ENCODE measurements around the gene RRP1B. TPM values are rescaled to one million over a fixed set of nuclear protein-coding genes. Genes with fewer than 3 reads are reported as not detected.
"Not testable (repeated sequence)": the region's sequence is repeated elsewhere in the genome, so short reads cannot be mapped to it uniquely, and the experiment has no call there.

Gene RRP1B, protein sequence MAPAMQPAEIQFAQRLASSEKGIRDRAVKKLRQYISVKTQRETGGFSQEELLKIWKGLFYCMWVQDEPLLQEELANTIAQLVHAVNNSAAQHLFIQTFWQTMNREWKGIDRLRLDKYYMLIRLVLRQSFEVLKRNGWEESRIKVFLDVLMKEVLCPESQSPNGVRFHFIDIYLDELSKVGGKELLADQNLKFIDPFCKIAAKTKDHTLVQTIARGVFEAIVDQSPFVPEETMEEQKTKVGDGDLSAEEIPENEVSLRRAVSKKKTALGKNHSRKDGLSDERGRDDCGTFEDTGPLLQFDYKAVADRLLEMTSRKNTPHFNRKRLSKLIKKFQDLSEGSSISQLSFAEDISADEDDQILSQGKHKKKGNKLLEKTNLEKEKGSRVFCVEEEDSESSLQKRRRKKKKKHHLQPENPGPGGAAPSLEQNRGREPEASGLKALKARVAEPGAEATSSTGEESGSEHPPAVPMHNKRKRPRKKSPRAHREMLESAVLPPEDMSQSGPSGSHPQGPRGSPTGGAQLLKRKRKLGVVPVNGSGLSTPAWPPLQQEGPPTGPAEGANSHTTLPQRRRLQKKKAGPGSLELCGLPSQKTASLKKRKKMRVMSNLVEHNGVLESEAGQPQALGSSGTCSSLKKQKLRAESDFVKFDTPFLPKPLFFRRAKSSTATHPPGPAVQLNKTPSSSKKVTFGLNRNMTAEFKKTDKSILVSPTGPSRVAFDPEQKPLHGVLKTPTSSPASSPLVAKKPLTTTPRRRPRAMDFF
- 59.2 TPM for polyA plus RNA-seq (2013, experiment 1 of 2)
- 50.2 TPM for polyA plus RNA-seq (2013, experiment 2 of 2)

DNA sequence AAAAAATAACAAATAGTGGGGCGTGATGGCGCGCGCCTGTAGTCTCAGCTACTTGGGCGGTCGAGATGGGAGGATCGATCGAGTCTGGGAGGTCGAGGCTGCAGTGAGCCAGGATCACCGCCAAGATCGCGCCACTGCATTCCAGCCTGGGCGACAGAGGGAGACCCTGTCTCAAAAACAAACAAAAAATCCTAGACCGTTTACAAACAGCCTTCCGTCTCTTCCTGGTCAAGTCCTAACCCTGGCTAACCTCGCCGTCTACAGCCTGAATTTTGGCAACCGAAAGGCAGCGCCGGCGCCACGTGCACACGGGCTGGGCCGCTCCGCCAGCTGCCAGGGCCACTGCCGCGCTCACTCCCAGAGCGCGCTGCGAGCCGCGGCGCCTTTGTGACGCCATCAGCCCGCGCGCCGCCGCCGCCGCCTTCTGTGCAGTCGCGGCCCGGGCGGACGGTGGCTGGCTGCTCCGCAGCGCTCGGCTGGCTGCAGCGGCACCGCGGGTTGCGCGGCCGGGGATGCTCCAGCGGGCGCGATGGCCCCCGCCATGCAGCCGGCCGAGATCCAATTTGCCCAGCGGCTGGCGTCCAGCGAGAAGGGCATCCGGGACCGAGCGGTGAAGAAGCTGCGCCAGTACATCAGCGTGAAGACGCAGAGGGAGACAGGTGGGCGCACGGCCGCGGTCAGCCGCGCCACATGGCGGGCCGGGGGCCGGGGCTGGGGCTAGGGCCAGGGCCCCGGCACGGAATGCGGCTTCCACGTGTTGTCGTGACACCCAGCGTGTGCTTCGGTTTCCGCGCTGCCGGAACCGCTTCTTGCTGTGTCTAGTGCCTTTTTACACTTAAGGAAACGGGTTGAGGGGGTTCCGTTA lies at the start of gene RRP1B, which contains the start of gene HSF2BP:
TSS of gene RRP1B (plus strand) at position 425 of the 865 bp plus-strand sequence. CDS start at position 530, 105 bp downstream.
TSS of gene HSF2BP (minus strand) at position 353 of the 865 bp plus-strand sequence. CDS start 1,392 bp downstream, outside the sequence.
- Histone ChIP-seq H3K4me3 (ENCODE audit: low read length) (peak within 1 kb of the TSS; percentile 99), H3K9me3 (ENCODE audit: insufficient read depth, low read depth, low read length) (no peaks in the 10 kb centered on the region), H3K36me3 (ENCODE audit: insufficient read depth, low read length) (peaks cover 29% of the 10 kb centered on the region), H3K9ac (ENCODE audit: low read depth, low read length) (peak within 1 kb of the TSS; percentile 96), H3K4me1 (ENCODE audit: insufficient read depth, low read length) (peaks cover 5% of the 10 kb centered on the region; the same call in 1 of the 2 replicates), H3K27me3 (ENCODE audit: insufficient read depth, low read length) (no peaks in the 10 kb centered on the region), H3K27ac (ENCODE audit: low read depth, low read length) (peak within 1 kb of the TSS; percentile 85)
- 13% methylated on average over 92 of the region's 92 CpGs for WGBS

DNA sequence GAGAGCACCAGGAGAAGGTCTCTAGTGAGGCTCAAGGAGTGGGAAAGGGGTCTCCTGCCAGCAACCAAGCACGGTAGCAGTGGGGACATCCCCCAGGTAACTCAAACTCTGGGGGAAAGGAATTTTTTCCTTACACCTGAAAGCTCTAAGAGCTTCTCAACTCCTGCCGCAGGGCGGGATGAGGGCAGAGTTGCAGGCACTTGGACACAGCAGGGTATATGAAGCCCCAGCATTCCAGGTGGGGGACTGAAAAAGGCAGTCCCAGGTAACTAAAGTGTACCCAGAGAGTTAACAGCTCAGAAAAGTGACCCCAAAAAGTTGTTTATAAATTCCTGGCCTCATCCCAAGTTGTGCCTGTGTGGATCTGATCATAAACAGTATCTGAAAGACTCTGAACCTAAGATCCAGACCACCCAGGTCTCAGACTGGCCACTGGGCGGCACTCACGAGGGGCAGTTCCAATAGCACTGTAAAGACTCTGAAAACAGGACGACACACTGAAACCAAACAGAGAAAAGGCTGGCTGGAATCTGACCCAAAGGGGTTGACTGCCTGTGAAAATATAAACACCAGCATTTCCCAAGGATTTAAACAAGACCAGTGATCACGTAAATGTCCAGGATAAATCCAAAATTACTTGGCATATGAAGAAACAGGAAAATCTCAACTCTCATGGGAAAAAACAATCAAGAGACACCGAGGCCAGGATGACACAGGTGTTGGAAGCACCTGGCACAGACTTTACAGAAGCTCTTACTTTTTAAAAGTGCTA lies 47.6 kb upstream of the RRP1B start:
- Histone ChIP-seq H3K36me3 (ENCODE audit: insufficient read depth, low read length) (no peaks in the 10 kb centered on the region), H3K27ac (ENCODE audit: low read depth, low read length) (no peak overlapping the region), H3K4me1 (ENCODE audit: insufficient read depth, low read length) (peaks cover 2% of the 10 kb centered on the region; the same call in 1 of the 2 replicates), H3K9me3 (ENCODE audit: insufficient read depth, low read depth, low read length) (no peaks in the 10 kb centered on the region), H3K27me3 (ENCODE audit: insufficient read depth, low read length) (no peaks in the 10 kb centered on the region), H3K4me3 (ENCODE audit: low read length) (no peak overlapping the region), H3K9ac (ENCODE audit: low read depth, low read length) (no peak overlapping the region)
- 50% methylated on average over 8 of the region's 8 CpGs for WGBS

DNA sequence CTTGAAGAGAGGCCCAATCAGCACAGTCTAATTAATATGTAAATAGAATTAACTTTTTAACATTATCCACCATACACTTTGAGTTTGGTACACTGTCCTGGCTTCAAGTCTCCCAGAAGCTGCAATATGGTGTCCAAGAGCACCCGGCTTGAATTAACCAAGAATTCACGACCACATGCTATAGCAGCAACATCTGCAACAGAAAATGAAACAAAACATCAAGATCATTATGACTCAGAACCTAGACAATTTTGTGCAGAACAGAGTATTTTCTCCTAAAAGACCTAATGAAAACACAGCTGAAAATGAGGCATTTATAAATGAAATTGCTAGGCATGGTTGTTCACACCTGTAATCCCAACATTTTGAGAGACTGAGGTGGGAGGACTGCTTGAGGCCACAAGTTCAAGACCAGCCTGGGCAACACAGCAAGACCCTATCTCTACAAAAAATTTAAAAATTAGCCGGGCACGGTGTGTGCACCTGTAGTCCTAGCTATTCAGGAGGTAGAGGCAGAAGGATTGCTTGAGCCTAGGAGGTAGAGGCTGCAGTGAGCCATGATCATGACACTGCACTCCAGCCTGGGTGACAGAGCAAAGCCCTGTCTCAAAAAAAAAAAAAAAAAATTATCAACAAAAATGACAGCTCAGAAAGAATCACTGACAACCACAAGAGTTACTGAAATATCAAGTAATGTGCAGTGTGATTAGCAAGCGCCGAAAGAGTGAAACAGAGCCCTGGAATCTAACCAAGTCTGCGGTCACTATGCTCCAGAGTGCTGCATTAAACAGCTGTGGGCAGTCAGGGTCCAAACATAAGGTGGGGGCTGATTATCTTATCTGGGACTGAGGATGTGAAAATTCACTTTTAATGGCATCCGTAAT lies 45.4 kb upstream of the RRP1B start:
- Histone ChIP-seq H3K27me3 (ENCODE audit: insufficient read depth, low read length) (no peaks in the 10 kb centered on the region), H3K4me1 (ENCODE audit: insufficient read depth, low read length) (peaks cover 2% of the 10 kb centered on the region; the same call in 1 of the 2 replicates), H3K4me3 (ENCODE audit: low read length) (no peak overlapping the region), H3K9ac (ENCODE audit: low read depth, low read length) (no peak overlapping the region), H3K9me3 (ENCODE audit: insufficient read depth, low read depth, low read length) (no peaks in the 10 kb centered on the region), H3K27ac (ENCODE audit: low read depth, low read length) (no peak overlapping the region), H3K36me3 (ENCODE audit: insufficient read depth, low read length) (no peaks in the 10 kb centered on the region)
- 94% methylated on average over 7 of the region's 8 CpGs for WGBS

DNA sequence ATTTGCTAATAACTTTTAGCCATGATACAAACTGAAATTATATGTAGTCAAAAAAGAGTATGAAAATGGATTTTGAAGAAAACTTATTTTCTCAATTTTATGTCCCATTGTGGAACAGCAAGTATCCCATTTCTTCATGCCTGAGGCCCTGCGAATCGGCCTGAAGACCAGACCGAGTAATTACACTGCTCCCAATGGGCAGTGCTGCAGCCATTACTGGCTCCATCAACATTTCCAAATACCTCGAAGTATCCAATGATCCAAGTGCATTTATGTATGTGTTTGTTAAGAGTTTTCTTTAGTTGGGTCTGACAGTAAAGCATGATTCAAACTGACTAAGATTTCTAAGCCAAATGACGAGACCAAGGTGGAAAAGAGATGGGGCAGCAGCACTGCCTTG lies 44.5 kb upstream of the RRP1B start:
- peaks cover 2% of the 10 kb centered on the region; the same call in 1 of the 2 replicates for H3K4me1 ChIP-seq (ENCODE audit: insufficient read depth, low read length)
- no peaks in the 10 kb centered on the region for H3K36me3 ChIP-seq (ENCODE audit: insufficient read depth, low read length)
- no peak overlapping the region for H3K27ac ChIP-seq (ENCODE audit: low read depth, low read length)
- no peak overlapping the region for H3K4me3 ChIP-seq (ENCODE audit: low read length)
- no peak overlapping the region for H3K9ac ChIP-seq (ENCODE audit: low read depth, low read length)
- no peaks in the 10 kb centered on the region for H3K9me3 ChIP-seq (ENCODE audit: insufficient read depth, low read depth, low read length)
- no peaks in the 10 kb centered on the region for H3K27me3 ChIP-seq (ENCODE audit: insufficient read depth, low read length)
- 97% methylated on average over 5 of the region's 5 CpGs for WGBS

DNA sequence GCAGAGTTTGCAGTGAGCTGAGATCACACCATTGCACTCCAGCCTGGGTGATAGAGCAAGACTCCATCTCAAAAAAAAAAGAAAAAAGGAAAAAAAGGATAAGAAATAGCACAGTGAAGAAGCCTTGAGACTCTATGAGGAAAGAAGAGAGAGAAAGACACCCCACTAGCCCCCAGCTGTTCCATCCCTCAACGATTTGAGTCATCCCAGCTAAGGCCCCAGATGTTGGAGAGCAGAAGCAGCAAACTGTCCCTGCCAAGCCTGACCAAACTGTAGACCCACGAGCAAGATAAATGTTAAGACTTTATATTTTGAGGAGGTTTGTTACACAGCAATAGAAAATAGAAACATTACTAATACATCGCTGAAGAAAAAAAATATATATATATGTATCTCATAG lies 42.5 kb upstream of the RRP1B start:
- not testable (repeated sequence) for H3K36me3 ChIP-seq (ENCODE audit: insufficient read depth, low read length); H3K4me1 ChIP-seq (ENCODE audit: insufficient read depth, low read length); H3K9me3 ChIP-seq (ENCODE audit: insufficient read depth, low read depth, low read length); H3K27ac ChIP-seq (ENCODE audit: low read depth, low read length); H3K4me3 ChIP-seq (ENCODE audit: low read length); H3K9ac ChIP-seq (ENCODE audit: low read depth, low read length); H3K27me3 ChIP-seq (ENCODE audit: insufficient read depth, low read length)
- WGBS, result 88% methylated on average over 1 of the region's 3 CpGs

DNA sequence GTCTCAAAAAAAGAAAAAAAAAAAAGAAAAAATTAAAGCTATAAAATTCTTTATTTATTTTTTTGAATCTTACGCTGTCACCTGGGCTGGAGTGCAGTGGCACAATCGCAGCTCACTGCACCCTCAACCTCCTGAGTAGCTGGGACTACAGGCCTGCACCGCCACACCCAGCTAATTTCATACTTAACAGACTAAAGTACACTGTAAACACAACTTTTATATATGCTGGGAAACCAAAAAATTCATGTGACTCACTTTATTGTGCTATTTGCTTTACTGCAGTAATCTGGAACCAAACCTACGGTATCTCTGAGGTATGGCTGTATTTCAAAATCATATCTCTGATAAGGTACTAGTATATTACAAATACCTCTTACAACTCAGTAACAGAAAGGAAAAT lies 40.4 kb upstream of the RRP1B start:
- H3K27me3 ChIP-seq (ENCODE audit: insufficient read depth, low read length), result no peaks in the 10 kb centered on the region
- H3K9ac ChIP-seq (ENCODE audit: low read depth, low read length), result no peak overlapping the region
- H3K4me3 ChIP-seq (ENCODE audit: low read length), result no peak overlapping the region
- H3K27ac ChIP-seq (ENCODE audit: low read depth, low read length), result no peak overlapping the region
- H3K4me1 ChIP-seq (ENCODE audit: insufficient read depth, low read length), result no peaks in the 10 kb centered on the region
- 98% methylated on average over 4 of the region's 4 CpGs for WGBS
- H3K36me3 ChIP-seq (ENCODE audit: insufficient read depth, low read length), result no peaks in the 10 kb centered on the region
- peaks cover 10% of the 10 kb centered on the region for H3K9me3 ChIP-seq (ENCODE audit: insufficient read depth, low read depth, low read length)

DNA sequence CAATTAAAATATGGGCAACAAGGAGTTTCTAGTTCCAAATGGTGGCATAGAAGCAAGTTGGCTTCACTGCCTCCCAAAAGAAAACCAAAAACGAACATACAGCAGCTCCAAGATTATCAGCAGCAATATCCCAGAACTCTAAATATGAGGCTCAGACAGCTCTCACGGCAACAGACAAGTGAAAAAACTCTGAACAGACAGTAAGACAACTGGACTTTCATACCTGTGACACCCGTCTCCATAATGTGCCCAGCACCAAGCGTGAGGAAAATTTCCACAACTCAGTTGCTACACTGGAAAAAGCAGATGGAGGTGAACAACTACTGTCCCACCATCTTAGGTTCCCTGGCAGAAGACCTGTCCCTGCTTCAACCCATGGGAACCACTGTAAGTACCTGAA lies 40.0 kb upstream of the RRP1B start:
- peaks cover 10% of the 10 kb centered on the region for H3K9me3 ChIP-seq (ENCODE audit: insufficient read depth, low read depth, low read length)
- H3K36me3 ChIP-seq (ENCODE audit: insufficient read depth, low read length), result no peaks in the 10 kb centered on the region
- no peak overlapping the region for H3K27ac ChIP-seq (ENCODE audit: low read depth, low read length)
- no peak overlapping the region for H3K9ac ChIP-seq (ENCODE audit: low read depth, low read length)
- 95% methylated on average over 4 of the region's 4 CpGs for WGBS
- H3K4me1 ChIP-seq (ENCODE audit: insufficient read depth, low read length), result no peaks in the 10 kb centered on the region
- no peaks in the 10 kb centered on the region for H3K27me3 ChIP-seq (ENCODE audit: insufficient read depth, low read length)
- no peak overlapping the region for H3K4me3 ChIP-seq (ENCODE audit: low read length)

DNA sequence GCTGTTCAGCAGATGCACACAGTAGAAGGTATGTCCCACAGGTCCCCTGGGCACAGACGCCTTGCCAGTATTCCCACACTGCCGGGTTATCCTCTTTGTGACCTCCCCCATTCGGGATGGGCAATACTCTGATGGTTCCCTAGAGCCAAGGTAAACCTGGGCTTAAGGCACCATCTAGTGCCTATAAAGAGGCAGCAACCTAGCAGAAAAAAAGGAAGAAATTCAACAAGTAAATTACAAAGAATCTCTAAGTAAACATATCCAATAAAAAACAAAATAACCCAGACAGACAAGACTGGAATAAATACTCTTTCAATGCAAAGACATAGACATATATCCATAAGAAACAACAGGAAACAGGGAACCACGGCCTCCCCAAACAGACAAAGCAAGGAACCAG lies 39.5 kb upstream of the RRP1B start:
- no peak overlapping the region for H3K9ac ChIP-seq (ENCODE audit: low read depth, low read length)
- H3K27ac ChIP-seq (ENCODE audit: low read depth, low read length), result no peak overlapping the region
- H3K4me3 ChIP-seq (ENCODE audit: low read length), result no peak overlapping the region
- 90% methylated on average over 4 of the region's 4 CpGs for WGBS
- H3K27me3 ChIP-seq (ENCODE audit: insufficient read depth, low read length), result no peaks in the 10 kb centered on the region
- H3K9me3 ChIP-seq (ENCODE audit: insufficient read depth, low read depth, low read length), result peaks cover 10% of the 10 kb centered on the region
- no peaks in the 10 kb centered on the region for H3K4me1 ChIP-seq (ENCODE audit: insufficient read depth, low read length)
- H3K36me3 ChIP-seq (ENCODE audit: insufficient read depth, low read length), result no peaks in the 10 kb centered on the region

DNA sequence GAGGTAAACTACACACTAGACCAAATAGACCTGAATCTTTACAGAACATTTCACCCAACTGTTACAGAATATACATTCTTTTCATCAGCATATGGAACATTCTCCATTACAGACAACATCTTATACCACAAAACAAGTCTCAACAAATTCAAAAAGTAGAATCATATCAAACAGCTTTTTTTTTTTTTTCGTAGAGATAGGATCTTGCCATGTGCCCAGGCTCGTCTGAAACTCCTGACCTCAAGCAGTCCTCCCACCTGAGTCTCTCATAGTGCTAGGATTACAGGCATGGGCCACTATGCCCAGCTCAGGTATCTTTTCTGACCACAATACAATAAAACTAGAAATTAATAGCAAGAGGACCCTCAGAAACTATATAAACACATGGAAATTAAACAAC lies 36.6 kb upstream of the RRP1B start:
- Histone ChIP-seq H3K4me3 (ENCODE audit: low read length) (no peak overlapping the region), H3K36me3 (ENCODE audit: insufficient read depth, low read length) (no peaks in the 10 kb centered on the region), H3K27me3 (ENCODE audit: insufficient read depth, low read length) (no peaks in the 10 kb centered on the region), H3K27ac (ENCODE audit: low read depth, low read length) (no peak overlapping the region), H3K9me3 (ENCODE audit: insufficient read depth, low read depth, low read length) (peaks cover 10% of the 10 kb centered on the region), H3K9ac (ENCODE audit: low read depth, low read length) (no peak overlapping the region), H3K4me1 (ENCODE audit: insufficient read depth, low read length) (no peaks in the 10 kb centered on the region)
- 95% methylated on average over 2 of the region's 2 CpGs for WGBS
